MCF 10A (cell line): ENCODE measurements around the gene AGBL5. TPM values are rescaled to one million over a fixed set of nuclear protein-coding genes. Genes with fewer than 3 reads are reported as not detected.

Experiments
- BruUV-seq: library from RNA; stranded (reverse); fragments of 400-500 nt; replicated peaks from 2 replicates; lab custom pipeline; 2021; lab: Mats Ljungman, UMichigan
- CTCF ChIA-PET: fragments of 300-600 bp; sonication (Branson Sonifier 250); formaldehyde crosslinking; extraction: SDS; loops from one replicate; lab custom pipeline; 2021; ENCODE audit warnings: antibody characterized with exemption, inconsistent platforms; lab: Yijun Ruan, JAX
- POLR2A ChIA-PET: fragments of 300-600, 350-650 bp; sonication (Branson Sonifier 250); formaldehyde crosslinking; extraction: SDS; loops from one replicate; lab custom pipeline; 2020; ENCODE audit warnings: antibody characterized with exemption, inconsistent platforms; lab: Yijun Ruan, JAX
- DNase-seq: peaks from one replicate; pipeline ENCODE4 v3.0.0-alpha.2; 2018; ENCODE audit not compliant: unreplicated experiment
- H3K27ac Mint-ChIP-seq: one replicate; pipeline ENCODE4 v1.8.0; 2022; ENCODE audit warnings: mild to moderate bottlenecking, low read depth, mixed read lengths; ENCODE audit not compliant: unreplicated experiment
- H3K27me3 Mint-ChIP-seq: one replicate; pipeline ENCODE4 v1.8.0; 2022; ENCODE audit warnings: mixed read lengths; ENCODE audit not compliant: insufficient read depth, unreplicated experiment
- H3K36me3 Mint-ChIP-seq: one replicate; pipeline ENCODE4 v1.8.0; 2022; ENCODE audit warnings: mild to moderate bottlenecking, moderate library complexity, mixed read lengths; ENCODE audit not compliant: insufficient read depth, unreplicated experiment
- H3K4me1 Mint-ChIP-seq: one replicate; pipeline ENCODE4 v1.8.0; 2022; ENCODE audit warnings: mixed read lengths; ENCODE audit not compliant: insufficient read depth, unreplicated experiment
- H3K4me3 Mint-ChIP-seq: one replicate; pipeline ENCODE4 v1.8.0; 2022; ENCODE audit warnings: mild to moderate bottlenecking, moderate library complexity, mixed read lengths; ENCODE audit not compliant: unreplicated experiment
- H3K9me3 Mint-ChIP-seq: one replicate; pipeline ENCODE4 v1.8.0; 2022; ENCODE audit warnings: mixed read lengths; ENCODE audit not compliant: unreplicated experiment
- intact Hi-C: fragments of 100-400 bp; cut with micrococcal nuclease; formaldehyde crosslinking; loops from 2 replicates; pipeline ENCODE4 v1.14.1; 2022
- total RNA-seq: library from RNA; stranded (reverse); gene quantifications from 2 replicates; pipeline ENCODE4 v1.2.3, GENCODE V29; 2022
- TF ChIP-seq, protein P1 (sequence below): fragments of 200-600 bp; IDR thresholded peaks from one replicate; pipeline ENCODE4 v1.8.0; 2022; ENCODE audit warnings: antibody characterized with exemption, mild to moderate bottlenecking; ENCODE audit not compliant: unreplicated experiment

AGBL5 gene
- total RNA-seq, 1 experiment from 2014 or later = 22.7 TPM

DNA sequence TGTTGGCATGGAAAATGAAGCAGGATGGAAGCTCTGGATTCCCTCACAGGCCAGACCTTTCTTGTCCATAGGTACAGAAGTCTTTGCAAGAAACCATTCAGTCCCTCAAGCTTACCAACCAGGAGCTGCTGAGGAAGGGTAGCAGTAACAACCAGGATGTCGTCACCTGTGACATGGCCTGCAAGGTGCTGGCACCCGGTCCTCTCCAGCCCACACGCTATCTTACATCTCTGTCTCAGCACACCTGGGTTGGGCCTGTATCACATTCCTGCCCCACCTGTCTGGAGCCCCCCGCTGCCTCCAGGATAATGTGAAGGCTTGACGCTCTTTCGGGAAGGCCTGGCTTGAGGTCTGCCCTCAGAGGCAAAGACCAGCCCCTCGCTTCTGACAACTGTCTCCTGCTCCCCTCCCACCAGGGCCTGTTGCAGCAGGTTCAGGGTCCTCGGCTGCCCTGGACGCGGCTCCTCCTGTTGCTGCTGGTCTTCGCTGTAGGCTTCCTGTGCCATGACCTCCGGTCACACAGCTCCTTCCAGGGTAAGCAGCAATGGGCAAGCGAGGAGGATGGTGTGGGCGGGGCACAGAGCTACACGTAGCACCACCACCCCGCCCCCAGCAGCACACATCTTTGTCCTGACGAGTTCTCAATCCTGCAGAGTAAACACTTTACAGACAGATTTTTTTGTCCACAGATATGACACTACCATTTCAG, 12.7 kb upstream of the AGBL5 start:
- Mint-ChIP-seq H3K4me1 (peaks cover 4% of the 10 kb centered on the region), H3K27me3 (no peaks in the 10 kb centered on the region), H3K4me3 (no peak overlapping the region), H3K9me3 (no peaks in the 10 kb centered on the region), H3K36me3 (peaks cover 53% of the 10 kb centered on the region), H3K27ac (no peak overlapping the region)
- POLR2A ChIA-PET = interaction anchor here (1.4 to 2.0 kb wide), 3 partner anchors 8 to 12 kb away, joined by 8 to 9 read pairs (median 8); partner anchors contain the start of gene AGBL5
- no TSS peak for BruUV-seq
- intact Hi-C loops = no loop called here
- TF ChIP-seq, protein P1, sequence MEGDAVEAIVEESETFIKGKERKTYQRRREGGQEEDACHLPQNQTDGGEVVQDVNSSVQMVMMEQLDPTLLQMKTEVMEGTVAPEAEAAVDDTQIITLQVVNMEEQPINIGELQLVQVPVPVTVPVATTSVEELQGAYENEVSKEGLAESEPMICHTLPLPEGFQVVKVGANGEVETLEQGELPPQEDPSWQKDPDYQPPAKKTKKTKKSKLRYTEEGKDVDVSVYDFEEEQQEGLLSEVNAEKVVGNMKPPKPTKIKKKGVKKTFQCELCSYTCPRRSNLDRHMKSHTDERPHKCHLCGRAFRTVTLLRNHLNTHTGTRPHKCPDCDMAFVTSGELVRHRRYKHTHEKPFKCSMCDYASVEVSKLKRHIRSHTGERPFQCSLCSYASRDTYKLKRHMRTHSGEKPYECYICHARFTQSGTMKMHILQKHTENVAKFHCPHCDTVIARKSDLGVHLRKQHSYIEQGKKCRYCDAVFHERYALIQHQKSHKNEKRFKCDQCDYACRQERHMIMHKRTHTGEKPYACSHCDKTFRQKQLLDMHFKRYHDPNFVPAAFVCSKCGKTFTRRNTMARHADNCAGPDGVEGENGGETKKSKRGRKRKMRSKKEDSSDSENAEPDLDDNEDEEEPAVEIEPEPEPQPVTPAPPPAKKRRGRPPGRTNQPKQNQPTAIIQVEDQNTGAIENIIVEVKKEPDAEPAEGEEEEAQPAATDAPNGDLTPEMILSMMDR = no peak
- CTCF ChIA-PET = interaction anchor here (0.7 to 0.9 kb wide), 3 partner anchors 11 to 77 kb away, joined by 4 to 6 read pairs (median 4); no protein-coding TSS in a partner anchor
- no peak for DNase-seq

DNA sequence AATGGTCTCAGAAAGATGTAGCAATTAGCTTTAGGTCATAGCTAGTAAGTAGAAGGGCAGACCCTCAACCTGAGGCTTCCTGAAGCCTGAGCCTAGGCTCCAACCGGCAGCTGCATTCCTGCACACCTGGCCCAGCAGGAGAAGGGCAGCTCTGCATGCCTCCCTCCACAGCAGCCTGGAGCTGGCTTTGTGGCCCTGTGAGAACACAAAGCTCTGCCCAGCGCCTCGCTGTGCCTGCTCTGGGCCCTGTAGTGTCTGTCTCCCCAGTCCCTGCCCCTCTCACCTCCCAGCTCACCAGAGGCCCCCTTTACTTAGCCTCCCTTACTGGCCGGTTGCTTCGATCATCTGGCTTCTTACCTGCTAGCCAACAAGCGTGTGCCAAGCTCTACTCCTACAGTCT, 12.0 kb upstream of the AGBL5 start:
- TF ChIP-seq, protein P1 = no peak
- ChIA-PET POLR2A (interaction anchor here (0.6 to 1.4 kb wide), 2 partner anchors 12 to 22 kb away, joined by 3 to 9 read pairs; partner anchors contain the start of gene AGBL5), CTCF (interaction anchor here (0.7 to 0.9 kb wide), 3 partner anchors 11 to 77 kb away, joined by 4 to 6 read pairs (median 4); no protein-coding TSS in a partner anchor)
- intact Hi-C loops = no loop called here
- no TSS peak for BruUV-seq
- Mint-ChIP-seq H3K27ac (no peak overlapping the region), H3K4me3 (no peak overlapping the region), H3K27me3 (no peaks in the 10 kb centered on the region), H3K9me3 (no peaks in the 10 kb centered on the region), H3K36me3 (peaks cover 47% of the 10 kb centered on the region), H3K4me1 (no peaks in the 10 kb centered on the region)
- no peak for DNase-seq

DNA sequence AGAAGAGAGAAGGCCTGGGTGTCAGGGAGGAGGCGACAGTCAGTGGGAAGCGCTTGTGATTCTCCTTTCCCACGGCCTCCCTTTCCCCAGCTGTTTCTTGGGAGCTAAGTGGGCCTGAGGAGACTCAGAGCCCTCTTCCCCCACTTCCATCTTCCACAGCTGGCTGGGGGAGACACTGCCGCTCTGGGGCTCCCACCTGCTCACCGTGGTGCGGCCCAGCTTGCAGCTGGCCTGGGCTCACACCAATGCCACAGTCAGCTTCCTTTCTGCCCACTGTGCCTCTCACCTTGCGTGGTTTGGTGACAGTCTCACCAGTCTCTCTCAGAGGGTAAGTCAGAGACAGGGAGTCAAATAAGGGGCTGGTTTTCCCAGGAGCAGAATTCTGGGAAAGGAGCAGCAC, 11.6 kb upstream of the AGBL5 start:
- no peaks in the 10 kb centered on the region for H3K9me3 Mint-ChIP-seq
- no peak overlapping the region for H3K27ac Mint-ChIP-seq
- CTCF ChIA-PET = interaction anchor here (0.7 to 0.9 kb wide), 2 partner anchors 10 to 24 kb away, joined by 4 read pairs; no protein-coding TSS in a partner anchor
- no peaks in the 10 kb centered on the region for H3K27me3 Mint-ChIP-seq
- no peak overlapping the region for H3K4me3 Mint-ChIP-seq
- TF ChIP-seq, protein P1 = no peak
- no peaks in the 10 kb centered on the region for H3K4me1 Mint-ChIP-seq
- no peak for DNase-seq
- POLR2A ChIA-PET = interaction anchor here (0.6 to 1.4 kb wide), 2 partner anchors 11 to 22 kb away, joined by 3 to 9 read pairs; partner anchors contain the start of gene AGBL5
- intact Hi-C loops = no loop called here
- BruUV-seq = no TSS peak
- peaks cover 47% of the 10 kb centered on the region for H3K36me3 Mint-ChIP-seq

DNA sequence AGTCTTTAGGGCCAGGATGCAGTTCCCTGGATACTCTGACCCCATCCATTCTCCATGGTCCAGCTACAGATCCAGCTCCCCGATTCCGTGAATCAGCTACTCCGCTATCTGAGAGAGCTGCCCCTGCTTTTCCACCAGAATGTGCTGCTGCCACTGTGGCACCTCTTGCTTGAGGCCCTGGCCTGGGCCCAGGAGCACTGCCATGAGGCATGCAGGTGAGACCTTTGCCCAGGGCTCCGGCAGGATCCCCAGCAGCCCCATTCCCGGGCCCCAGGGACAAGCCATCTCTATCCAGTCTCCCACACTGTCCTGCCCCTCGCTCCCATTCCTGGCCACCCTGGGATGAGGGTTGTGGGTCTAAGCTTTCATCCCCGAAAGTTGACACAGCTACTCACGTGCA, 11.2 kb upstream of the AGBL5 start:
- POLR2A ChIA-PET = interaction anchor here (0.6 to 1.4 kb wide), 2 partner anchors 11 to 21 kb away, joined by 3 to 9 read pairs; partner anchors contain the start of gene AGBL5
- DNase-seq = no peak
- no peak overlapping the region for H3K4me3 Mint-ChIP-seq
- H3K27me3 Mint-ChIP-seq = no peaks in the 10 kb centered on the region
- TF ChIP-seq, protein P1 = no peak
- intact Hi-C loops = no loop called here
- H3K4me1 Mint-ChIP-seq = no peaks in the 10 kb centered on the region
- no peaks in the 10 kb centered on the region for H3K9me3 Mint-ChIP-seq
- H3K27ac Mint-ChIP-seq = no peak overlapping the region
- H3K36me3 Mint-ChIP-seq = peaks cover 47% of the 10 kb centered on the region
- CTCF ChIA-PET = interaction anchor here (0.6 kb wide), 1 partner anchor 44 kb away, joined by 3 read pairs; no protein-coding TSS in a partner anchor
- no TSS peak for BruUV-seq
